HG02571 (cell line): ENCODE results near the gene ARR3.
"Not testable (repeated sequence)": the region's sequence is repeated elsewhere in the genome, so short reads cannot be mapped to it uniquely, and the experiment has no call there.

Source experiments
- ATAC-seq: cut with Tn5 transposase; IDR thresholded peaks from one replicate; pipeline ENCODE4 v1.9.1; 2021; ENCODE audit warnings: mild to moderate bottlenecking, moderate library complexity; ENCODE audit not compliant: unreplicated experiment

ARR3 gene

DNA sequence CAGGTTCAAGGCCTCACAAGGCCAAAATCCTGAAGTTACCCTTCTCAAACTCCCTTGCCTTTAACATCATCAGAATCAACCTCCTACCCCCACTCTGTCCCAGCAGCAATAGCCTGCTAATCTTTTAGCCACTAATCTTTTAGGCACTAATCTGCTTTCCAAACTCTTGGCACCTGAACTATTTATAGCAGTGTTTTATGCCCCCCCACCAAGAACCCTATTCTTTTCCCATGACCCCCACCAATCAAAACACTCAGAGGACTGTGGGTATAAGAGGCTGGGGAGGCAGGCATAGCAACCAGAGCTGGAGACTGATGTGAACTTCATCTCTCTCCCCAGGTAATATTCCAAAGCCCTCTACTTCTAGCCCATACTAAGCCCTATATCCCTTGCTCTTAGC is at the start of gene ARR3:
Gene ARR3, plus strand, starts transcription at position 301 of the 400 bp plus-strand sequence. CDS start 1,052 bp downstream, outside the sequence.
- no peak for ATAC-seq

GRCh38 chrX:70219938-70220764 is 48.0 kb upstream of the ARR3 start:
- no peak for ATAC-seq

DNA sequence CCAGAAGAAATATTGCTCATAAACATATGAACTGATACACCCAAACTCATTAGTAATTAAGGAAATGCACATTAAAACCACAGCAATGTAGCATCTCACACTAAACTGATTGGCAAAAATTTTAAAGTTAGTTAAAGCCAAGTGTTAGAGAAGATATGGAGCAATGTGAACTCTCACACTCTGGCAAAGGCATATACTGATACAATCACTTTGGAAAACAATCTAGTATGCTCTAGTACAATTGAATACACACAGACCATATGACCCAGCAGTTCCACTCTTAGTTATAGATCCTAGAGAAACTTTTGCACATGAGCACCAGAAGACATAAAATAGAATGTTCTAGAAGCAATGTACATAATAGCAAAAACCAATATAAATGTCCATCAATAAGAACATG is 42.1 kb upstream of the ARR3 start:
- ATAC-seq: no peak

- ATAC-seq: no peak
These were observed 41.4 kb upstream of the ARR3 start for GRCh38 chrX:70226687-70227086.

DNA sequence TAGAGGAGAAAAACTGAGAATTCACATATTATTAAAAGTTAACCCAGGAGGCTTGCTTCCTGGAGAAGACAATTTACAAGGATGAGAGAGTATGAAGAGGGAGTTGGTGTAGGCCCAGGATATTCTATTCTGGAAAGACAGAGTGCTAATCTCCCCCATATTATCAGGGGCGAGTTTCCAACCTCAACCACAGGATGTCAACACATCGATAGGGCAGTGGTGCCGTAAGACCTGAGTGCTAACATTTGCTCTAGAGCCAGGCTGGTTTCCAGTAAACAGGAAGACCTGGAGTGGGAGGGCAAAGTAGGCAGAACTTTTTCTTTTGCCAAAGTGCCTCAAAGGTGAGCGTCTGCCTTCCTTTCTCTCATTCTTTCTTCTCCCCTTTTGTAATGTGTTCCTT is 36.5 kb upstream of the ARR3 start:
- no peak for ATAC-seq

GRCh38 chrX:70234355-70234754 is 33.8 kb upstream of the ARR3 start, which contains the start of gene AWAT1:
Gene AWAT1, plus strand, starts transcription at chrX:70234655. Its CDS starts 41 bp downstream, at chrX:70234696.
- ATAC-seq: no peak

GRCh38 chrX:70240751-70241150 is 27.4 kb upstream of the ARR3 start:
- no peak for ATAC-seq

DNA sequence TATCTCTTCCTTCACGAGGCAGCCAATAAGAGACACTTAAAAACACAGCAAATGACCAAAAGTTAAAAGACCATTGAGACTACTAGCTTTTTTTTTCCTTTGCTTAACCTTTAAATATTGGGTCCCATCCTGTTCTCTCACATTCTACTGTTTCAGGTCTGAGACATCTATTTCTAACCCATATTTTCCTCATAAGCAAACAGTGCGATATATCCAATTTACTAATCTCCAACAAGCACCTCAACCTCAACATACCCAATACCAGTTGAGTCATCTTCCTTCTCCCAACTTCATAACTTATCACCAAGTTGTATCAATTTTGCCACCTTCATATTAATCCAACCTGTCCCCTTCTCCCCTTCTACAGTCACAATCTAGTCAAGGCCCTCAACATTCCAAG is 26.6 kb upstream of the ARR3 start:
- ATAC-seq: no peak

DNA sequence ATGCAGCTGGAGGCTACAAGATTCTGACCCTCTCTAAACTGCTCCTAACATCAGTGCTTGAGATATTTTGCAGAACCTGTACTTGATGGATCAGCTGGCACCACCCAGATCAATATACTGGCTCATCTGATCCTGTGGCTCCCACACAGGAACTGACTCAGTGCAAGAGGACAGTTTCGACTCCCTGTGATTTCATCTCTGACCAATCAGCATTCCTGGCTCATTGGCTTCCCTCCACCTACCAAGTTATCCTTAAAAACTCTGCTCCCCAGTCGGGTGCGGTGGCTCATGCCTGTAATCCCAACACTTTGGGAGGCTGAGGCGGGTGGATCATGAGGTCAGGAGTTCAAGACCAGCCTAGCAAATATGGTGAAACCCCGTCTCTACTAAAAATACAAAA is 24.5 kb upstream of the ARR3 start:
- not testable (repeated sequence) for ATAC-seq

- no peak for ATAC-seq
These were observed 23.3 kb upstream of the ARR3 start for GRCh38 chrX:70244881-70245280.

- ATAC-seq: no peak
These were observed 20.9 kb upstream of the ARR3 start for GRCh38 chrX:70247252-70247651.

GRCh38 chrX:70252491-70252890 is 15.6 kb upstream of the ARR3 start:
- ATAC-seq: no peak

DNA sequence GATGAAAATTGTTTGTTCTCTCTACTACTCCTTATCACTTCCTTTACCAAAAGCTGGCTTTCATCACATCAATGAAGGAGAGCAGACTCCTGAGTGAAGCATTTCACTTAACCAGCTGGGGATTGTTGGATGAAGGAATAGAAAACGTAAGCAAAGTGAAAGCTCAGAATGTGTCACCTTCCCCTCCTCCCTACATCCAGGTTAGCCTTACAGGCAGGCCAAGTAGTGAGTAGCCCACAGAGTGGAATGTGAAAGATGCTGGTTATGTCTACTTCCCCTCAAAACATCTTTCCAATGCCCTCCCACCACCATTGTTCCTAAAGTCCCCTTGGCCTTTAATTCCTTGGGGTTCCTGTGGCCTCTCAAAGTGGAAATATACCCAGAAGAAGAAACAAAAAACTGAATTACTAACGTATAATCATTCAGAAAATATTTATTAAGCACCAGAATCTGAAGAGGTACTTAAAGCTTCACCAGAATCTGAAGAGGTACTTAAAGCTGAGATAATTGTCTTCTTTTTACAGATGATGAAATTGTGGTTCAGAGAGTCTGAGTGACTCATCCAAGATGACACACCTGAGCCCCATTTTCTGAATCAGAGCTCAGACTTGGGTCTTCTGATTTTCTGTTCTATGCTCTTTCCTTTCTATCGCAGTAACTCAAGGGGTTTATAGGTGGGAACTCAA is 14.6 kb upstream of the ARR3 start:
- no peak for ATAC-seq

DNA sequence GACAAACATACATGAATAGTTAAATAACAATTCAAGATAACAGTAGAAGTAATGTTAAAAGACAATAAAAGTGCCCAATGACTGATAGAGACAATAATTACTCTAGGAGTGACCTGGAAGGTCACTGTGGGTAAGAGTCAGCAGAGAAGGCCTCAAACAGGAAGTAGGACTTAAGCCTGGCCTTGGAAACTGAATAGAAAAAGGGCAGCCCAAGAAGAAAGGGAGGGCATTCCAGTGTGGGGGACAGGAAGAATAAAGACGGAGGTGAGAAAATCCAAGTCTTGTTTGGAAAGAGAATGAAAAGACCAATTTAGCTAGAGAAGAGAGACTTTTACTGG is 14.1 kb upstream of the ARR3 start:
- no peak for ATAC-seq

- ATAC-seq: no peak
These were observed 13.2 kb upstream of the ARR3 start for GRCh38 chrX:70254909-70255308.

DNA sequence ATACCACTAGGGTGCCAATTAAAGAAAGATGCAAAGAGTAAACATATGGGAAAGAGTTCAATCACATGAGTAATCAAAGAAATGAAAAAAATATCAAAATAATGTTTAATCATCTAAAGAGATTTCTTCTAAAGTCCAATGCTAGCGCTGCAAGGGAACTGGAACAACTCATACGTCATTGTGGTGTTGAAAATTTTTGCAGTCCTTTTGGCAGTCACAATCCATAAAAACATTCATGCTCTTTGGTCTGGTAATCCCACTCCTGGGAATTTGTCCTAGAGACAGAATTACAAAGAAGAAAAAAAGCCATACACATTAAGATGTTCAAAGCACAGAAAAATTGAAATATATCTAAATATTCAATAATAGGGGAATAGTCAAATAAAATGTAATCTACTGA is 12.7 kb upstream of the ARR3 start:
- no peak for ATAC-seq

DNA sequence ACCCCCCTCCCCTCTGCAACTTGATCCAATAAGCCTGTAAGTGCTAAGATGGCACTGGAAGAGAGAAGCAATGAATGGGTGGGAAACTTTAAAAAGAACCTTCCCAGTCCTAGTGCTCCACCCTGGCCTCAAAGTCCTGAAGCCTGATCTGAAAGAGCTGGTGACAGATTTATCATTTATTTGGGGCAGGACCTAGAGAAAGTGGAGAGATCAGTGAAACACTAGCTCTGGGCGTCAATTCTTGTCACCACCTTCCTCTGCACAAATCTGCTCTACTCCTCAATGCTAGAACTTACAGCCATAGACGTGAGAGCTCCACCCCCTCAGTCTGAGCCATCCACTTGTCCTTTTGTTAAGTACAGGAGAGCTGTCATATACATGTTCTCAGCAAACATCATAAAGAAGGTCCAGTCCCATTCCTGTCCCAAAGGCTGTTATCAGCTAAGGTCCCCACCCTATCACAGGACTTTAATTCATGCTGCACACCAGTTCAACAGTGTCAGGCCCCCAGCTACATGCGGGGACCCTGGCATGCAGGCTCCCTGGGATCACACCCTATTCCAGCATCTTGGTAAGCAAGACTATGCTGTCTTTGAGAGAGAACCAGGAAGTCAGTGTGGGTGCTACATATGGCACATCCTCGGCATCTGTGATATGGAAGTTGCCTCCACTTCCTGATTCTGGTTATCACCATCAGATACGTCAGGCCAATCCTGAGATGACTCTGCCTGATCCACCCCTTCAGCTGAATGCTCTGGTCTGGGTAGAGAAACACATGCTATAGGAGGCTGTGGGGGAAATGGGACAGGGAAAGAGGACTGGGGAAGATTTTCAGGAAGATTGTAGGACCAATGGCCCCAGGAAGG is 10.5 kb upstream of the ARR3 start:
- ATAC-seq: no peak

DNA sequence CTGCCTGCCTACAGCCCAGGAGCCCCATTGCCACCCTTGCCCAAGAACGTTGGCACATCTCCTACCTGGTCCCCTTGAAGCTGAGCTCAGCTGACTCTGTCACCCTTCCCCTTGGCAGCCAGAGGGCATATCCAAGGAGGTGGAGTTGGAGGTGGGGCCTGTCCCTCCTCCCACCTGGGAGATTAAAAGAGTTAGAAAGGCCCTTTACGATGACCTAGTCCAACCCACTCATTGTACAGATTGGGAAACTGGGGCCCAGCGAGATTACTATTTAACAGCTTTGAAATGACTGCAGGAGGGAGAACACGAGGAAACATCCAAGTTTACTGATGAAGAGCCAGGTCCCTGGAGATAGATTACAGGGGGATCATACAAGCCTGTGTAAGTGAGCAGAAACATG is 8.0 kb upstream of the ARR3 start, which contains the start of gene P2RY4:
Gene P2RY4, minus strand, starts transcription at position 101 of the 400 bp plus-strand sequence. CDS start 580 bp downstream, outside the sequence.
- ATAC-seq: no peak

DNA sequence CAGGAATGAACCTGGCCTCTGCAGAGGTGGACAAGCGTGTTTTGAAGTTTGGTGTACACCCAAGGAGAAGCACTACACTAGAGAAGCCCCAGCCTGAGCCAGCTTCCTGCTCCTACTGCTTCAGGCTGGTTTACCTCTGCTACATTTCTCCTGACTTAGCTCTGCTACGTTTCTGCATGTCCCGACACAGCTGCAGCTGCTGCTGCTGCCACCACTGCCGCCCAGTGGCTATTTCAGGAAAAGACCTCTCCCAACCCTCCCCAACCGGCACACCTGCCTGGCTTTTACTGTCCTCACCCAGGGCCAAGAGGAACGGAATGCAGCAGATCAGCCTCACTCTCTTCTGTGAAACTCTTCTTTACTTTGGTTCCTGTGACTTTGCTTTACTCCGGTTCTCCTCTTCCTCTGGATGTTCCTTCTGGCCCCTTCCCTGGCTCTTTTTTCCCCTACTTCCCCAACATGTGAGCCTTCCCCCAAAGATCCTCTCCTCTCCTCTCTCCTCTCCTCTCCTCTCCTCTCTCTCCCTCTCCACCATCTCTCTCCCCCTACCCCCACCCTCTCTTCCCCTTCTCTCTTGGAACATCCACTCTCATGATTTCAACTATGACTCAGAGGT is 5.1 kb upstream of the ARR3 start:
- no peak for ATAC-seq

GRCh38 chrX:70264784-70265183 is 3.4 kb upstream of the ARR3 start:
- ATAC-seq: no peak

- ATAC-seq: not testable (repeated sequence)
These were observed 5.9 kb downstream of the ARR3 start for GRCh38 chrX:70274029-70274428.
